HG03460 (cell line): ENCODE data around the gene NRIP2.

Source experiments
- ATAC-seq: cut with Tn5 transposase; IDR thresholded peaks from one replicate; pipeline ENCODE4 v1.9.1; 2021; ENCODE audit not compliant: unreplicated experiment

Gene NRIP2

GRCh38 chr12:2845280-2845679, 10.4 kb upstream of the NRIP2 start:
- ATAC-seq, result no peak

DNA sequence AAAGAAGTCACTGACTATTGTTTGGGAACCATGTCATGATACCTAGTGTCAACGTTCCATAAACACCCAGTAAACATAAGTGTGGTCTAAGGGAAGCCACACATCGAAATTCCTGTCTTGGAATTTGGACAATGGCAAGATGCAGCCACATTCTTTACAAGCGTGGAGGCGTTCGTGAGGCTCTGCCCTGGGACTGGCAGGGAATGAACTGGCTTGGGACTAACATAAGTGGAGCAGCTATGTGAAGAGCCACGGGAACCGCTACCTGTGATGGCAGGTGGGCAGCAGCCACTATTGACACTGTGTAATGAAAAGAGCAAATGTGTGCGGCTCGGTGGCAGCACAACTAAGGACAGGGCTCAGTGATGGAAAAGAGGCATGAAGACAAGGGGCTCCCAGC, 10.0 kb upstream of the NRIP2 start:
- ATAC-seq, result no peak

DNA sequence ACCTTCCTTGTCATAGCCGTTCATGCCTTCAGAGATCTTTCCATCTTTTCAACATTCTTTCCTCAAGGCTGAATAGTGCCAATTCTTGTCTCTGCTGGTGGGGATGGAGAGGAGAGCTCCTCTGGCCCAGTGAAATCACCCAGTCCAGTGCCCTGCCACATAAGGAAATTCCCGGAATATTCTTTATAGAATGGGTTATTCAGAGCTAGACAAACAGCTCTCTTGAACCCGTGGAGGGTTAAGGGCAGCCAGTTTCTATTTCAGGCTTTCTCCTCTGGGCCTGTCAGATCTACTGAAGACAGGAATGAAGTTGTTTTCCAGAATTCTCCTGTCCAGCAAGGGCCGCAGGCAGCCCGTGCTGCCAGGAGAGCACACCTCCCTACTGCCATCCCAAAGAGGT, 8.1 kb upstream of the NRIP2 start:
- ATAC-seq, result no peak

GRCh38 chr12:2841056-2841650, 6.3 kb upstream of the NRIP2 start:
- no peak for ATAC-seq

GRCh38 chr12:2836574-2836973, 1.7 kb upstream of the NRIP2 start:
- ATAC-seq, result no peak

DNA sequence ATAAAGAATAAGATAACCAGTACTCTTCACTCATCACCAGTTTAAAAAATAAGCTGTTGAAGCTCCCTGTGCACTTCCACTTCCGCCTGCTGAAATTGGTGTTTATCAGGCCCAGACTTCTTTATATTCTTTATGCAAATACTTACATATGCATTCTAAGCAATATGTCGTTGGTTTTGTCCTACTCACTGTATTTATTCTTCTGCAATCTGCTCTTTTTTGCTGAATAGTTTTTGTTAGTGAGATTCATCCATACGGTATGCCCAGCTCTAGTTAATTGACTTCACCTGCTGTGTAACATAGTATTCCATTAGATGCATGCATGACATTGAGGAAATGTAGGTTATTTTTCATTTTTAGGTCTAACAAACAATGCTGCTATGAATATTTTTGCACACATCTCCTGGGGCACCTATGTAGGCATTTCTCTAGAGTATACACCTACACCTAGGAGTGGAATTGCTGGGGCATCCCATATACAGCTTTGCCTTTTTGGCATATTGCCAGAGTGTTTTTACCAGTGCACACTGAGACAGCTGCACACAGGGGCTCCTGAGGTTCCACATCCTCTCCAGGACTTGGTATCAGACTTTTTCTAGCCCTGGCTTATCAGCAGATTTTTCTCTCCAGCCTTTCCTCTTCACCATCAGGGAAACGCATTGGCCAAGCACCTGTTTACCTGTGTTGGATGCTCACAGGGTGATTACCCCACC, 1.0 kb upstream of the NRIP2 start:
- no peak for ATAC-seq

GRCh38 chr12:2833810-2834209, 1.0 kb downstream of the NRIP2 start:
- ATAC-seq, result no peak

DNA sequence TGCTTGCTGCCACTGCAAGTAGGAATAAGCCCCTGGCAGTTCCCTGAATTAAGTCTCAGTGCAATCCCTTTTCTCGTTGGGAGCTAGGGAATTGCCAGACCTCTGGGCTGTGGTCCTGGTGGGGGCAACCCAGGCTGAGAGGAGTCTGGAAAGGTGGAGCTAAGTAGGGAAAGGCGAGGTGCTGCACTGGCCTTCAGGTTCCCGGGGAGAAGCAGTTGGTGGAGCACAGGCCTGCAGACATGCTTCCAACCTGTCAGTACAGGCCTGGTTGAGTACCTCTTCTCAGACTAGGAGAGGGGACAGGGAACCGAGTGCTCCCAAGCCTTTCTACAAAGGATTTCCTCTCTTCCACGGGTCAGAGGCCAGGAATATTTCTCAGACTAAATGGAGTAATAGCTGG, 1.5 kb downstream of the NRIP2 start:
- ATAC-seq, result no peak

DNA sequence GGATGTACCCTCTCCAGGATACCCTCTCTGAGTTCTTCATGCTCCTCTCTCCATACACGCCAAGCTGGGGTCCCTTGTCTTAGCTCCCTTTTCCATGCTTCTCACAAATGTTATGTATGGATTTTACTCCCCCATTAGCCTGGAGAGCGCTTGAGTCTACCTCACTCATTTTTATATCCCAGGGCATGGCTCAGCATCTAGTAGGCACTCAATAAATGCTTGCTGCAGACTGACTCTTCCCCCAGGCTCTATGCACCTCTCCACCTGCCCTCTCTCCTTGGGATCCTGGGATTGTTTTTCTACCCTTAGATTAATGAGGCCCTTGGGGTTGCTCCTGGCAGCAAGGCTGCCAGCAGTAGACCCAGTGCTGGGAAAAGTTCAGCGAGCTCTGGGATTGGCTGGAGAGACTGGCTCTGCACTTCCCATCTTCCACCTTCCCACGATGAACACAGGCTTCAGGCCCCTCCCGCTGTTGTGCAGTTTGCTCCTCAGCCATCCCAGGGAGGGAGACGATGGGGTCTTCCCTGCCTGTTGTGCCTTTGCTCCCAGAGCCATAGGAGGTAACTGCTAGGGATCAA, 2.2 kb downstream of the NRIP2 start:
- ATAC-seq, result no peak

GRCh38 chr12:2829275-2829674, 5.6 kb downstream of the NRIP2 start:
- no peak for ATAC-seq

GRCh38 chr12:2826721-2827515, 7.9 kb downstream of the NRIP2 start:
- ATAC-seq, result no peak

- no peak for ATAC-seq
Measured at GRCh38 chr12:2826036-2826435, 8.8 kb downstream of the NRIP2 start.

DNA sequence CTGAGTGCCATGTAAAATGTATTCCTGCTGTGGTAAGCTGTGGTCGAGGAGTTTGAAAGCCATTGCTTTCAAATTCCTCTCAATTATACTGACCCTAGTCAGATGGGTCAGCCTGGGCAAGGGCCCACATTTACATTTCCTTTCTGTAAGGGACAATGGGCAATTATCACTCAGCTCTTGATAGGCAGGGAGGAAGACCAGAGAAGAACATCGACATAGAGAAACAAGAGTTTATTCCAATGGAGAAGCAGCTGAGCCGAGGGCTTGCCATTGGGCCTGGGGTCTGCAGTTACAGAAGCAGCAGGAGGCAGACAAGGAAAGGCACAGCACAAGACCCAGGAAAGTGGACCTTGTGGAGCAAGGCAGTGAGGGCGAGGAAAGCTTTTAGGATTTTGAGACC, 9.7 kb downstream of the NRIP2 start:
- no peak for ATAC-seq

DNA sequence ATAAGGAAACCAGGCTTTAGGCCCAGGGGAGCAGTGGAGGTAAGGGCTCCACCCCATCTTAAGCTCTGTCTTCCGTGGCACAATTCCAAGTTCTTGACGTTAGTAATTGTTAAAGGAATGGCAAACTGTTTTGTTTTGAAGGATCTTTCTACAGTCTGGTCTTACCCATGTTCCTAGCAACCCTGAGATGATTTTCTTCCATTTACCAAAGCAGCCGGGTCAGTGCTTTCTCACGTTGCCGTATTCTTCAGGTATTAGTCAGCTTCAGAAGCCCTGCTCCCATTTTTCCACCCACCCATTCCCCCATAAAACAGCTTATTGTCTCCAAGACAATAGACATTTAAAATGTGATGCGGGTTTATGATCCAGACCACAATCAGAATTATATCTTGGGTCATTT, 10.3 kb downstream of the NRIP2 start:
- no peak for ATAC-seq

- no peak for ATAC-seq
Measured at GRCh38 chr12:2823483-2823882, 11.4 kb downstream of the NRIP2 start.

DNA sequence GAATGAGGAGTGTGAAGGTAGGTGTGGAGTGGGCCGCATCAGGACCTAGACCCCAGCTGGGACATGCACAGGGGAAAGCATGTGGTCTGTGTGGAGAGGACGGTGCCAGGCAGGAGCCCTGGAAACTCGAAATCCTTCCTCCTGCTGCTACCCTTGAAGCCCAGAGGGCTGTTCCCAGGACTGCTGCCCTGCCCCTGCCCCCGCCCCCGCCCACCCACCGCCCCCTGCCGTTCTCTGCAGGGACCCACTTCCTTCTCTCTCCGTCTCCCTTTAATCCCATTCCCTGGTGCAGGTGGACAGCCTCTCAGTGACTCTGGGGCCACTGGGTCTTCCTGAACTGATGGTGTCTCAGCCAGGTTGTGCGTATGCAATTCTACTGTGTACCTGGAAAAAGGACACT, 14.4 kb downstream of the NRIP2 start:
- no peak for ATAC-seq

DNA sequence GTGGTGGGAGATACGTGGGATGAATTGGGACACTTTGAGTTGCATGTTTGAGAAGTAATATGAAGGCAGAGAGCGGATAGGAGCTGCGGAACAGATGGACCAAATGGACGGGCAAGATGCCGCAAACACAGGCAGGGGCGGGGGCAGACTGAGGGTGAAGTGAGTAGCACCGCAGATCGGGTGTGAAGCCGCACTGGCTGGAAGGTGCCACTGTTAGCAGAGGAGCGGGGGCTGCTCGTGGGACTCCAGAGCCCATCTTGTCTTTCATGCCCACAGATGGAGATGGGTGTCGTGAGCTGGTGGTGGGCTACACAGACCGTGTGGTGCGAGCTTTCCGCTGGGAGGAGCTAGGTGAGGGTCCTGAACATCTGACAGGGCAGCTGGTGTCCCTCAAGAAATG, 15.0 kb downstream of the NRIP2 start:
- ATAC-seq, result no peak

DNA sequence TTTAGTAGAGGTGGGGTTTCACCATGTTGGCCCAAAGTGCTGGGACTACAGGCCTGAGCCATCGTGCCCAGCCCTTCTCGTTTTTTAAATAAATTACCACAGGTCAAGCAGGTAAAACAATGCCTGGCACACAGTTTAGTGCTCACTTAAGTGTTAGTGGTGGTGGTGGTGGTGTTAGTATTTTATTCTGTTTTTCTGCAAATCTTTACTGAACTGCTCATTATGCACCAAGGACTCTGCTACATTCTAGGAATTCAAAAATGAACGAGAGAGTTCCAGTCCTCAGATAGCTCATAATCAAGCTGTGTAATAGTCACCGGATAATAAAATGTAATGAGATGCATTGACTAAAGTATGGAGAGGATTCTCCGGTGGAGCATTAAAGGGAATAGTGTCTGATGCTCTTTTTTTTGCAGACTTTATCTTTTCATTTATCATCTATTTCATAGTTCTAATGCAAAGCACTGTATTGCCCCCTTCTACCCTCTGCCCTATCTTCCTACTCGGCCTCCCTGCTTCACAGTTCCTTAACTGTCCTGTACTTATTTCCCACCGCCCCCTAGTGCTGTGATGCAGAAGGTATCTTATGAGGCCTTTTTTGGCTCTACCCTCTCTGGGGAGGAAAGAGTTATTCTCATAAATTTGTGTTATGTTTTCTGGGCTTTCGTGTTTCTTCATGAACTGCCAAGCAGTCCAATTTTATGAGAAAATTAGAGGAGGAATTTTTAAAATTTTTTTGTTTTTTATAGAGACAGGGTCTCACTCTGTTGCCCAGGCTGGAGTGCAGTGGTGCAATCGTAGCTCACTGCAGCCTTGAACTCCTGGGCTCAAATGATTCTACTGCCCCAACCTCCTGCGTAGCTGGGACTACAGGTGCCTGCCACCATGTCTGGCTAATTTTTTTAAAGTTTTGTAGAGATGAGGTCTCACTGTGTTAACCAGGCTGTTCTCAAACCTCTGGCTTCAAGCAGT, 21.3 kb downstream of the NRIP2 start:
- peak; percentile 34 for ATAC-seq

GRCh38 chr12:2812290-2813213, 22.3 kb downstream of the NRIP2 start, which contains the start of gene ITFG2:
ITFG2 (plus strand) TSS chr12:2812668; CDS start chr12:2812761, 93 bp downstream.
- ATAC-seq, result peak; percentile 96
